GM23248 (cell line): Measurements from ENCODE around the gene FZD10. TPM values are rescaled to one million over a fixed set of nuclear protein-coding genes. Genes with fewer than 3 reads are reported as not detected.

ENCODE experiments used
- DNase-seq: peaks from one replicate; pipeline ENCODE4 v3.0.0-alpha.2; 2015
- H2AFZ ChIP-seq: fragments of 200-600 bp; sonication (generic); 2 replicates; pipeline ENCODE4 v1.6.1; 2016; ENCODE audit warnings: antibody characterized with exemption
- H3F3A ChIP-seq: fragments of 200-600 bp; sonication (generic); 2 replicates; pipeline ENCODE4 v1.6.1; 2016; ENCODE audit warnings: mild to moderate bottlenecking, antibody characterized with exemption, mixed run types; ENCODE audit not compliant: insufficient read depth
- H3K27ac ChIP-seq: fragments of 200-600 bp; sonication (generic); 2 replicates; pipeline ENCODE4 v1.5.1; 2016; ENCODE audit warnings: mild to moderate bottlenecking
- H3K27me3 ChIP-seq: fragments of 200-600 bp; sonication (generic); replicated peaks from 2 replicates; pipeline ENCODE4 v1.6.1; 2016; ENCODE audit warnings: mild to moderate bottlenecking; ENCODE audit not compliant: insufficient read depth
- H3K36me3 ChIP-seq: fragments of 200-600 bp; sonication (generic); 2 replicates; pipeline ENCODE4 v1.6.1; 2016; ENCODE audit warnings: low read depth, mild to moderate bottlenecking
- H3K4me1 ChIP-seq: fragments of 200-600 bp; sonication (generic); 2 replicates; pipeline ENCODE4 v1.6.1; 2016; ENCODE audit warnings: mild to moderate bottlenecking; ENCODE audit not compliant: insufficient read depth
- H3K4me2 ChIP-seq: fragments of 200-600 bp; sonication (generic); one replicate; pipeline ENCODE4 v1.6.1; 2016; ENCODE audit warnings: mild to moderate bottlenecking; ENCODE audit not compliant: unreplicated experiment
- H3K4me3 ChIP-seq: fragments of 200-600 bp; sonication (generic); 2 replicates; pipeline ENCODE4 v1.5.1; 2016; ENCODE audit warnings: mild to moderate bottlenecking
- H3K79me2 ChIP-seq: fragments of 200-600 bp; sonication (generic); 2 replicates; pipeline ENCODE4 v1.6.1; 2016; ENCODE audit warnings: mild to moderate bottlenecking; ENCODE audit not compliant: insufficient read depth
- H3K9ac ChIP-seq: fragments of 200-600 bp; sonication (generic); 2 replicates; pipeline ENCODE4 v1.6.1; 2016; ENCODE audit warnings: mild to moderate bottlenecking
- H3K9me2 ChIP-seq: fragments of 200-600 bp; sonication (generic); 2 replicates; pipeline ENCODE4 v1.6.1; 2016; ENCODE audit warnings: mixed run types, mild to moderate bottlenecking, moderate library complexity; ENCODE audit not compliant: insufficient read depth
- H3K9me3 ChIP-seq: fragments of 200-600 bp; sonication (generic); one replicate; pipeline ENCODE4 v1.6.1; 2017; ENCODE audit warnings: low read depth
- H4K20me1 ChIP-seq: fragments of 200-600 bp; sonication (generic); 2 replicates; pipeline ENCODE4 v1.6.0; 2016; ENCODE audit not compliant: insufficient read depth
- EZH2 ChIP-seq: fragments of 200-600 bp; sonication (generic); IDR thresholded peaks from 2 replicates; pipeline ENCODE4 v1.6.1; 2018; ENCODE audit warnings: antibody characterized with exemption, mild to moderate bottlenecking; ENCODE audit not compliant: insufficient read depth, poor library complexity, severe bottlenecking
- EZH2phosphoT487 ChIP-seq: fragments of 200-600 bp; sonication (generic); IDR thresholded peaks from 2 replicates; pipeline ENCODE4 v1.6.1; 2018; ENCODE audit warnings: antibody characterized with exemption, moderate library complexity, mild to moderate bottlenecking, low read depth; ENCODE audit not compliant: insufficient read depth
- WGBS, 2 experiments: methylation state at CpG; one replicate each; pipeline ENCODE4 v1.1.6; 2015 to 2017; ENCODE audit warnings: low lambda C conversion rate in 2 of 2, low coverage in 1 of 2; ENCODE audit errors: missing lambda C conversion rate in 2 of 2; 5-methylcytosine and 5-hydroxymethylcytosine counted together
- in situ Hi-C: fragments of 300-500 bp; cut with MboI; formaldehyde crosslinking; loops from 2 replicates; pipeline ENCODE4 v1.15.0; 2020
- polyA plus RNA-seq: library from polyadenylated mRNA; unstranded; fragments of >200 nt; fragmentation: Nextera tagmentation; extraction: Ambion mirVana; gene quantifications from 2 replicates; pipeline ENCODE4 v1.2.1, GENCODE V29; 2016
- total RNA-seq: library from RNA; depleted of rRNA; stranded (reverse); fragments of >200 nt; shearing (Covaris generic); gene quantifications from 2 replicates; pipeline ENCODE4 v1.2.3, GENCODE V29; 2014

The FZD10 gene
- total and polyA plus RNA-seq, 2 experiments from 2014 or later: not detected

DNA sequence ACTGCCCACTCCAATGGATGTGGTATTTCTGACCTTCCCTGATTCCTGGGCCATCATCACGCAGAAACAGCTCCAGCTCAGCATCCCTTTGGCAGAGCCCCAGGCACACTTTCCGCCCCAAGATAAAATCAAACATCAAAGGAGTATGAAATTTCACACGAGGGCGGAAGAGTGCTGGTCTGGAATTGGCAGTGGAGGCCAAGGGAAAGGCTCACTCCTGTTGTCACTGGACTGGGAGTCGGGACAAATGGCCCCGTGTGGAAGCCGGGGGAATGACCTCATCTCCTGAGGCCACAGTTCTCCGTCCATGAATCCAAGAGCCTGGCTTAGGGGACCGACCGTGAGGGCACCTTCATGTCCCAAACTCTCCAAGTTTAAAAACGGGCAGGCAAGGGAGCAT is 40.9 kb downstream of the FZD10 start:
- Histone ChIP-seq H3F3A (no peaks in the 10 kb centered on the region), H3K9me3 (peaks cover 8% of the 10 kb centered on the region), H3K9ac (no peak overlapping the region), H3K27ac (no peak overlapping the region), H3K9me2 (no peaks in the 10 kb centered on the region), H3K79me2 (no peaks in the 10 kb centered on the region), H3K4me1 (no peaks in the 10 kb centered on the region), H3K4me2 (no peak overlapping the region), H3K4me3 (no peak overlapping the region), H4K20me1 (no peaks in the 10 kb centered on the region), H3K36me3 (no peaks in the 10 kb centered on the region), H2AFZ (no peak overlapping the region), H3K27me3 (no peaks in the 10 kb centered on the region)
- 40 to 46% methylated on average over 11 of the region's 11 CpGs for WGBS, 2 experiments
- in situ Hi-C loops: no loop called here
- TF ChIP-seq EZH2 (no peak), EZH2phosphoT487 (no peak)
- no peak for DNase-seq

DNA sequence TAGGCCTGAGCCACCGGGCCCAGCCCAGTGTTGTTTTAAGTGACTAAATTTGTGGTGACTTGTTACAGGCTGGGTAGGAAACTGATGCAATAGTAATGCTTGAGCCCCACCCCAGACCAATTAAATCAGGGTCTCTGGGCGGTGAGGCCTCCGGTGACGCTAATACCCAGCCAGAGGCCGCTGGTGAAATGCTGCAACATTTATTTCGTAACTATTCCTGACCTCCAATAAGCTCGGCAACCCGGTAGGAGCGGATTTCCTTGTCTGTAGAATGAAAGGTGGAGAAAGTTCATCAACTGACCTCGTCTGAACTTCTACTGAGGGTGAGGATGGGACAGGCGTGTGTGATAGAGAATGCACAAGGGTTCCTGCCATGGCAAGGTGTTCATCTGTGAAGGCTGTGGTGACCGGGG is 42.3 kb downstream of the FZD10 start:
- no peaks in the 10 kb centered on the region for H3F3A ChIP-seq
- no peak overlapping the region for H3K9ac ChIP-seq
- H3K9me3 ChIP-seq: peaks cover 8% of the 10 kb centered on the region
- no peaks in the 10 kb centered on the region for H3K4me1 ChIP-seq
- no peaks in the 10 kb centered on the region for H3K36me3 ChIP-seq
- no peaks in the 10 kb centered on the region for H4K20me1 ChIP-seq
- DNase-seq: no peak
- no peaks in the 10 kb centered on the region for H3K9me2 ChIP-seq
- H2AFZ ChIP-seq: no peak overlapping the region
- WGBS, 2 experiments: 58 to 59% methylated on average over 12 of the region's 12 CpGs
- H3K4me3 ChIP-seq: no peak overlapping the region
- H3K4me2 ChIP-seq: no peak overlapping the region
- TF ChIP-seq EZH2 (no peak), EZH2phosphoT487 (no peak)
- no peaks in the 10 kb centered on the region for H3K79me2 ChIP-seq
- no peaks in the 10 kb centered on the region for H3K27me3 ChIP-seq
- in situ Hi-C loops: no loop called here
- H3K27ac ChIP-seq: no peak overlapping the region

DNA sequence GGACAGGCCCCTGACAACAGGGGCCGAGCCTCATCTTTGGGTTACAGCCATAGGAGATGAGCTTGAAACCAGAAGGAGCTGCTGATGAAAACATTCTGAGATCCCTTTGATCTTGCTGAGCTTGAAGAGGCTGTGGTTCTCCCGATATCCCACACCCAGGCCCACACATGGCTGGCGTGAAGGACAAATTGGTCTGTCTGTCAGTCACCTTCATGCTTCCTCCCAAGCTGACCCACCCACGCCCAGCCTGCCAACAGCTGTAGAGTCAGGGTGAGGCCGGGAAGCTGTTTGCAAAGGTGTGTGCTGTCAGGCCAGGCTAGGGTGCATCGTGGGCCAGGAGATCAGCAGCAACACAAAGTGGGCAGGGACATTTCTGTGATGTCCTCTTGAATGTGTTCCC is 43.2 kb downstream of the FZD10 start:
- Histone ChIP-seq H3F3A (no peaks in the 10 kb centered on the region), H4K20me1 (no peaks in the 10 kb centered on the region), H3K27ac (no peak overlapping the region), H2AFZ (no peak overlapping the region), H3K4me1 (no peaks in the 10 kb centered on the region), H3K27me3 (no peaks in the 10 kb centered on the region), H3K9me2 (no peaks in the 10 kb centered on the region), H3K79me2 (no peaks in the 10 kb centered on the region), H3K4me3 (no peak overlapping the region), H3K4me2 (no peak overlapping the region), H3K9me3 (peaks cover 8% of the 10 kb centered on the region), H3K36me3 (no peaks in the 10 kb centered on the region), H3K9ac (no peak overlapping the region)
- in situ Hi-C loops: no loop called here
- DNase-seq: no peak
- TF ChIP-seq EZH2phosphoT487: no peak
- no peak for TF ChIP-seq EZH2
- 13 to 28% methylated on average over 6 of the region's 6 CpGs for WGBS, 2 experiments

DNA sequence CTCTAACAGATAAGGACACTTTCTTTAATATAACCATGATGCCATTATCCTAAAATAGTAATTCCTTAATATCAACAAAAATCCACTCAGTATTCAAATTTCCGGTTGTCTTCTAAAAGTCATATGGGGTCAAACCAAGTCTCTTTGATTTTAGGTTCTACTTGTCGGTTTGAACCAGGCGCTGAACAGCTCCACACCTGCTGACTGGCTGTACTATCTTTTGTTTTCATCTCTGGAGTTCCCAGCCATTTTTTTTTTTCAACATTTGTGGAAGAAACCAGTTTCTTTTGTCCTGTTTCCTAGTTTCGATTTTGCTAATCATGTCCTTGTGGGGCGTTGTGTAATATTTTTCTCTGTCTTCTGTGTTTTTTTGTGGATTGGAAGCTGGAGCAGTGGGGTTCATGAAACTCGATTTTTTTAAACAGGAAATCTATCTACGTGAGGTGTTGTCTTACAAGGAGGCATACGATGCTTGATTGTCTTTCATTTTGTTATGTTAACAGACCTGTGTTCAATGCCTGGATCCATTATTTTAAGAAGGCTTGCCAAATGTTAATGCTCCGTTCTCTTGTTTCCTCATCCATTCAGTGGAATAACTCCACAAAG is 50.2 kb downstream of the FZD10 start:
- H3K4me1 ChIP-seq: no peaks in the 10 kb centered on the region
- H3K4me2 ChIP-seq: no peak overlapping the region
- H3K9me2 ChIP-seq: no peaks in the 10 kb centered on the region
- H2AFZ ChIP-seq: no peak overlapping the region
- no peak for DNase-seq
- peaks cover 10% of the 10 kb centered on the region for H3K9me3 ChIP-seq
- no peaks in the 10 kb centered on the region for H3F3A ChIP-seq
- 6 to 10% methylated on average over 9 of the region's 9 CpGs for WGBS, 2 experiments
- no peak overlapping the region for H3K9ac ChIP-seq
- in situ Hi-C loops: no loop called here
- H3K27ac ChIP-seq: no peak overlapping the region
- TF ChIP-seq EZH2phosphoT487 (no peak), EZH2 (no peak)
- H3K36me3 ChIP-seq: no peaks in the 10 kb centered on the region
- H3K27me3 ChIP-seq: no peaks in the 10 kb centered on the region
- no peaks in the 10 kb centered on the region for H4K20me1 ChIP-seq
- no peaks in the 10 kb centered on the region for H3K79me2 ChIP-seq
- no peak overlapping the region for H3K4me3 ChIP-seq

DNA sequence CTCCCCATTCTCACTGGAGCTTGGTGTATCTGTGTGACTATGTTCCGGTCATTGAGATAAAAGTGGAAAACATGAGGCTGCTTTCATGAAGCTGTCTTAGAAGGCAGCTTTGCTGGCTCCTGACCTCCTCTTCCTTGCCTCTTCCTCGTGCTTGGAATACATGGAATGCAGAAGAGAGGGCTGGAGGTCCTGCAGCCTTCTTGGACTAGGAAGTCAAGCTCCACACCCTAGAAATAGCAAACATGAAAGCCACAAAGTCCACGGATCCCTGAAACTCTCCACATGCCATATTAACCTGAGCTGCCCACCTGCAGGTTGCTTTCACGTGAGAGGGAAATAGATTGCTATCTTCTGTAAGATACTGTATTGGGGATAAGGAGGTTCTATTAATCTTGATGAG is 51.0 kb downstream of the FZD10 start:
- H3K9me3 ChIP-seq: peaks cover 5% of the 10 kb centered on the region
- no peaks in the 10 kb centered on the region for H3K27me3 ChIP-seq
- no peak overlapping the region for H3K9ac ChIP-seq
- DNase-seq: no peak
- H3K9me2 ChIP-seq: no peaks in the 10 kb centered on the region
- H2AFZ ChIP-seq: no peak overlapping the region
- no peaks in the 10 kb centered on the region for H4K20me1 ChIP-seq
- TF ChIP-seq EZH2phosphoT487 (no peak), EZH2 (no peak)
- 19 to 21% methylated on average over 4 of the region's 4 CpGs for WGBS, 2 experiments
- no peak overlapping the region for H3K4me2 ChIP-seq
- in situ Hi-C loops: no loop called here
- no peak overlapping the region for H3K27ac ChIP-seq
- H3K36me3 ChIP-seq: no peaks in the 10 kb centered on the region
- H3K4me3 ChIP-seq: no peak overlapping the region
- H3K4me1 ChIP-seq: no peaks in the 10 kb centered on the region
- no peaks in the 10 kb centered on the region for H3F3A ChIP-seq
- H3K79me2 ChIP-seq: no peaks in the 10 kb centered on the region
